HG03520 (cell line): ENCODE results near the gene CMIP.

ENCODE experiments used
- ATAC-seq: cut with Tn5 transposase; IDR thresholded peaks from one replicate; pipeline ENCODE4 v1.9.1; 2021; ENCODE audit warnings: mild to moderate bottlenecking, moderate library complexity; ENCODE audit not compliant: unreplicated experiment

Gene CMIP

DNA sequence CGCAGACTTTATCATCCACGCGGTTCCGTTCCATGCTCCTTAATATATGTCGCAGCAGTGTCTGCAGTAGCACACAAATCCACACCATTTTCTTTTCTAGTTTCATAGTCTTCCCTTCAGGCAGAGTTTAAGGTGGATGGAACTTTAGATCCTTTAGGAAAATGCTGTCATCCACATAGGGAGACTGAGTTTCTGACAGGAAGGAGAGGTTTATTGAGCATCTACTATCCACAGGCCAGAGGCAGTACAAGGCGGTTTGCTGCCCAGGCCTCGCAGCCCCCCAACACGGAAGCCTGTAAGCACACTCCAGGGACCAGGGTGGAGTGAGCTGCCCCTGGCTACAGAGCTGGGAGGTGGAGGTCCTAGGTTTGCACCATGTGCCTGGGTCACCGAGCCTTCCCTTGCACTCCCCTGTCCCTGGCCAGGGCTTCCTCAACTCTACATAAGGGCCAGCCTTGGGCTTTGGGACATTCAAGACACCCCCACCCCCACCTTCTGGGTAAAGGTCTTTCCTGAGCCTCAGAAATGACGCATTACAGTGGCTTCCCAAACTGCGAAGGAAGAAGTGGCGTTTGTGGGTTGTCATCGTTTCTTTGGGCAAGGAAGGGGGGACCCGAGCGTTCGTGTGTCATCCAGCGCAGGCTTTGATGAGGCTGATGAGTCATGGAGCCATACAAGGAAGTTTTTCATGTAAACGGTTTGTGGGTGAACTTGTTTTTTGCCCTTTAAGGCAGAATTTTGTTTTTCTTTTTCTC lies 188.0 kb downstream of the CMIP start:
- no peak for ATAC-seq

DNA sequence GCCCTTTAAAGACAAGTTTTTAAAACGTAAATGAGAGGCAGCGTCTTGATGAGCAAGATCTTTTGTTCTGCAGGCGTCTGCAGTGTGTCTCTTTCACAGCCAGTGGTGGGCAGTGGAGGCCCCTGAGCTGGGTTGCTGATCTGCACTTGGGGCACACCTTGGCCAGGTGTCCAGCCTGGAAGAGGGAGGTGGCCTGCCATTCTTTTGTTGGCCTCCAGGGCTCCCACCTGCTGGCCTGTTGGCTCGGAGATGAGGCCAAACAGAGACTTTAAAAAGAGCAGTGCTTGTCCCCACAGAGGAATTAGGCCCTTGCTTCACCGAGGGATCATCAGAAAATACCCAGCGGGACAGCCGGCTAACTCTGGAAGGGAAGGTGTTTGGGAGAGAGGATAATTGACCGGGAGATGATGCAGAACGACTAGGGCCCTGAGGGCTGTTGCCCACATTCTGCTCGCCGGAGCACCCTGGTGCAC lies 188.6 kb downstream of the CMIP start:
- ATAC-seq: no peak

DNA sequence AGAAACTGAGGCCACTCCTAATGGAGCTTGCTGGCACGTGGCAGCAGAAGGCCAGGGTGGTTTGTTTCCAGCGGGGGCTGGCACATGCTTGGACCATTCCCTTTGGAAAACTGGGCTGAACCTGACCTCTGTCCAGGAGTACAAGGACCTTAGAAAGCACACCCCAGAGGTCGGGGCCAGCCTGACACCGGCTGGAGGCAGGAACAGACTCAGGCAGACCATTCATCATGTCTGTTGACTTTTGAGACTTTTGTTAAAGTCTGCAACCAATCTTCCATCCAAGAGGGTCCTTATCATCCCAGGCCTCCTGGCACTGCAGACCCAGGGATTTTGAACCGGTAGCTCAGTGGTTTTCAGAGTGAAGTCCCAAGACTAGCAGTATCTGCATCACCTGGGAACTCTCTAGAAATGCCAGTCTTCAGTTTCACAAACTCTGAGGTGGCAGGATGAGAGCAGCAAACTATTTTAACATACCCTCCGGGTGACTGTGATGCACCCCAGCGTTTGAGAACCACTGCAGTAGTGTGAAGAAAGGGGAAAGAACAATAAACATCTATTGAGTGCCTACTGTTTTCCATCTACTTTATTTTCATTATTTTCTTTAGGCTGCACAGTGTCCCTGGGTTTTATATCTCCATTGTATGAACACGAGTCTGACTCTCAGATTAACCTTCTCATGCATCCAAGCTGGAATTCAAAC lies 189.2 kb downstream of the CMIP start:
- ATAC-seq: no peak

DNA sequence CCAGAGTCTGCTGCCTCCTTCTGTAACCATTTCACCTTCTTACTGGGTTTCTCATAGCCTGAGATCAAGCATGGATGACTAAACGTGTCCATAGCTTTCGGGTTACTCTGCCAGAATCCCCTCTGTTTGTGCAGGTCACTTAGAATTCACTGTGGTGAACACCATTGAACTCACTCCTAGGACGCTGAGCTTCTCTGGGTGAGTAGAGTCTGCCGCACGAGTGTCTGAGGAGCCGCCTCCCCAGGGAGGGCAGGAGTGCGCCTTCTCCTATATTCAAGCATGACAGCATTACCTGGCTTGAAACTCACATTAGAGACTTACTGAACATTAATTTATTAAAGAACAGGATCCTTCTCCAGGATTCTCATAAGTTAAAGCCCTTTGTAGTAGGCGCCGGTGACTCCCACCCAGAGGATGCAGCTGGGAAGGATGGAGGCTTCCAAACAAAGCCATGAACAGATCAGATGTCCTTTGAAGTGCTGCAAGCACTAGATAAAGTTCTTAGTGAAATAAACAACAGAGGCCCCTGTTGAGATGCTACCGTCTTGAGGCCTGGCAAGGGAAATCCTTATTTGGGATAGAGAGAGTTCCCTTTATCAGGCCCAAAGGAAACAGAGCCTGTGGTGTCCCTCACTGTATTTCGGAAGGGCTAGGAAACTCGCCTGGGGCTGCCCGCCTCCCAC lies 189.9 kb downstream of the CMIP start:
- no peak for ATAC-seq

- ATAC-seq: no peak
Measured at GRCh38 chr16:81635063-81635937, 190.7 kb downstream of the CMIP start.

GRCh38 chr16:81636298-81636993 lies 191.8 kb downstream of the CMIP start:
- no peak for ATAC-seq

- ATAC-seq: no peak
Measured at GRCh38 chr16:81637336-81638235, 193.0 kb downstream of the CMIP start.

DNA sequence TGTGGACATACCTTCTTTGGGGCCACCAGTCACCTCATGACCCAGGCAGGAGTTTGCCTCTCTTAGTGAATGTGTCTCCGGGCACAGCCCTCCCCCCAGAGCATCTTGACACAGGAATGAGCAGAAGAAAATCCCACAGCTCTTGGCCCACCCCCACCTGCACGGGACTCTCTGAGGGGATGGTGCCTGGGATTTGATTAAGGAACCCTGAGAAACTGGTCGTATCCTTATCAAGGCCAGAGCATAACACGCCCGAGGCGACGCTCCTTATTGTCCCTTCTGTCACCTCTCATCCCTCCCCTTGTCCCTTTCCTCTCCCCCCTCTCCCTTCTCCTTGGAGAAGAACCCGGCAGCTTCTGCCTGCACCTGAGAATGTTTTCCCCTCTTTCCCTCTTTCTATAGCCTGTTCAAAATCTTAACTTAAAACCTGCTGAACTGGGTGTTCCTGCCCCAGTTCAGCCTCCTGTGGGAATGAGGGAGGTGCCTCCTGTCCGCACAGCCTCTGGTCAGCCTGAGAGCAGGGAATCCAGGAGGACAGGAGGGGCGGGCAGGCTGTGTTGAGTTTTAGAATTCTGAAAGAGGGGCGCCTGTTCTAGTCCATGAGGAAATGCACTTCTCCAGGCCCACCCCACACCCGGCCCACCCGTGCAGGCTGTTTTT lies 193.8 kb downstream of the CMIP start:
- ATAC-seq: no peak

GRCh38 chr16:81639348-81639747 lies 194.7 kb downstream of the CMIP start:
- no peak for ATAC-seq

- ATAC-seq: no peak
Measured at GRCh38 chr16:81639931-81640680, 195.5 kb downstream of the CMIP start.

GRCh38 chr16:81640681-81641070 lies 196.1 kb downstream of the CMIP start:
- no peak for ATAC-seq

DNA sequence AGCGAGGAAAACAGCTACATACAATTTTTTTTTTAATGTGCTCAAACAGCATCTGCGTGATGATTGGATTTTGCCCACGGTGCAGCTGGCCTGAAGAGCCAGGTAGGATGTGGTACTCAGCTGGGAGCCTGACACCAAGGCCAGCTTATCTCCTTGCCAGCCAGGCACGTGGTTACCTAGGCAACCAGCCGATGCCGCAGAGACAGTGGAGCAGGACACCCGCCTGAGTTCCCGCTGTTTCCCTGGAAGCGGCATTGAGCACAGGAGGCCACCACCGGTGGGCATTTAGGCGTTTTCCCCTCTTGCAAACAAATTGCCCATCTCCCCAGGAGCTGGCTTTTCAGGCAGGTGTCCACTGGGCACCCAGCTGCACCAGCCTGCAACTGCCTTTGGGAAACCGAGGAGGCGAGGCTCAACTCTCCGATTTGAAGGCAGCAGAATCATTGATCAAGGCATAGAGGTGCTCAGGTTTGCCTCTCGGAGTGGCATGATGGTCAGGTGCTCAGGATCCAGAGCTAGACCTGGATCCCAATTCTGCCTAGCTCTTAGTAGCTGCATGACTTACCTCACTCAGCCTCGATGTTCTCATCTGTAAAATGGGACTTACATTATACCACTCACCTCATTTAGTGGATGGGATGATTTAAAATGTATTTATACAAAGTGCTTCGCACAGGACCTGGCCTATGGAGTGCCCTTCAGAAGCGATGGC lies 196.9 kb downstream of the CMIP start:
- no peak for ATAC-seq

GRCh38 chr16:81642107-81642436 lies 197.5 kb downstream of the CMIP start:
- ATAC-seq: no peak

DNA sequence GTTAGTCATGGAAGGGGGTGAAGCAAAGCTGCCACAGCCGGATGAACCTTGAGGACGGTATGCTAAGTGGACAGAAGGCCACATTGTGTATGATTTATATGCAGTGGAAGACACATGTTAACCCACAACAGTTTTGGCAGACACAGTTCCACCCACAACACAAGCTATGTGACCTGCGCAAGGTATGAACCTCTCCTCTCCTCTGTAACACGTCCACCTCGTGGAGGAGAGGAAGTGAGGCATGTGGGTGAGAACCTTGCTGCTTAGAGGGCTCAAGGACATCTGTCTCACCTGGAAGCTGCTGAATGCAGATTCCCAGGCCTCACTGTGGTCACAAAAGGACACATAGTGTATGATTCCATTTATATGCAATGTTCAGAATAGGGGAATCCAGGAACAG lies 198.3 kb downstream of the CMIP start:
- ATAC-seq: no peak

DNA sequence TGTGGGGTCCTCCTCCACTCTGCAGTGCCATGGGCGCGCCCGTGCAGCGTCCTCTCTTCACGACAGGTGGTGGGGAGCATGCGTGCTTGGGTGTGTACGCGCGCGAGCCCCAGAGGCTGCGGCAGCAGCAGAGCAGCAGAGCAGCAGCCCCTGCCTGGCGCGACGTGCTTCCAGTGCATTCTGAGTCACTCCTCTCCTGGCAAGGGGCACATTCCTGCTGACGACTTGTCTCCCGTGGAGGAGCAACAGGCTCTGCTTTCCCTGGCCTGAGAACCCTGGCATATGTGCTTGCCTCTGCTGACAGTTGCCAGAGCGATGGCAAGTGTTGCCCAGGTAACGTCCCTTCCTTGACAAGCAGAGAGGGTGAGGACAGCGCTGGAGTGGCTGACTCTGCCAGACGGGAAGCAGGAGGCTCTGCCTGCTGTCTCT lies 200.7 kb downstream of the CMIP start:
- no peak for ATAC-seq

- ATAC-seq: no peak
Measured at GRCh38 chr16:81645925-81646324, 201.3 kb downstream of the CMIP start.

DNA sequence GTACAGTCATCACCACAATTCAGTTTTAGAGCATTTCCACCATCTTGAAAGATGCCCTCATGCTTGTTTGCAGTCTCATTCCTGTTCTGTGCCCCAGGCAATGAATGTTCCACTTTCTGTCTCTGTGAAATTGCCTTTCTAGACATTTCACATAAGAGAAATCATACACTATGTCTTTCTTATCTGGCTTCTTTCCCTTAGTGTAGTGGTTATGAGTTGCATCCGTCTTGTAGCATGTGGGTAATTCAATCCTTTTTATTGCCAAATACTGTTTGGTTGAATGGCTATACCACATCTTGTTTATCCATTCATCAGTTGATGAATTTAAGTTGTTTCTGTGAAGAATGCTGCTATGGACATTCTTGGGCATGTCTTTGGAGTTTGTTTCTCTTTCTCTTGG lies 202.0 kb downstream of the CMIP start:
- ATAC-seq: no peak

DNA sequence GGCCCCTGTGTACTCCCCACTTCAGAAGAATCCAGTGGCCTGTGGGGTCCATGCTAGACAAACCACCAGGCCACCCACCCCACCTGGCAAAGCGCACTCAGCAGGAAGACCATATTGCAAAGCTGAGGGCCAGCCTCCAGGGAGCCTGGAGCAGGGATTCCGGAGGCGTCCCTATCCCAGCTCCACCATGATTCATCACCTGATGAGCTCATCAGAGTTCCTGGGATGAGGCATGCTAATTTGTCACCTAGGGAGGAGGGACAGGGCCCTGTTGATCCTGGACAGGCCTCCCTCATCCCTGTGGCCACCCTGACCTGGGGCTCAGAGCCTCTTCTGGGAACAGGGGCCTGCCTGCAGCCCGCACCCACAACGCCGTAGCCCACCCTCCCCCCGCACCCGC lies 202.9 kb downstream of the CMIP start:
- no peak for ATAC-seq
